HG03280 (cell line): ENCODE data around the gene SUFU.
"Not testable (repeated sequence)": the region's sequence is repeated elsewhere in the genome, so short reads cannot be mapped to it uniquely, and the experiment has no call there.

Experiments used
- ATAC-seq: cut with Tn5 transposase; IDR thresholded peaks from one replicate; pipeline ENCODE4 v1.9.1; 2021; ENCODE audit warnings: mild to moderate bottlenecking, moderate library complexity; ENCODE audit not compliant: unreplicated experiment

SUFU gene

GRCh38 chr10:102479651-102480050, 24.1 kb upstream of the SUFU start:
- no peak for ATAC-seq

- no peak for ATAC-seq
These were observed 23.4 kb upstream of the SUFU start for GRCh38 chr10:102480396-102480795.

DNA sequence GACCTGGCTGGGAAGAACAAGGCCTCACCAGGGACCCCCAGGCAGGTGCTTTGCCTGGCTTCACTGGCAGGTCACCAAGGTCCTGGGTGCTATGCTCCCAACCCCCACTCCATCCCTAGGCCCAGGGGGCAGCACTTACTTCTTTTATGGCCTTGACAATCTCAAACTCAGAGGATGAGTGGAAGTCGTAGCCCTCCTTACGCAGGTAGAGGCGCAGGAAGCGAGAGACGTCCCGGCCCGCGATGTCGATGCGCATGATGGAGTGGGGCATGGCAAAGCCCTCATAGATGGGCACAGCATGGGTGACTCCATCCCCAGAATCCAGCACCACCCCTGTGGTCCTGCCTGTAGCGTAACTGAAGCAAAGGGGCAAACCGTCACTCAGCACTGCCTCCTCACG, 19.8 kb upstream of the SUFU start:
- ATAC-seq: no peak

DNA sequence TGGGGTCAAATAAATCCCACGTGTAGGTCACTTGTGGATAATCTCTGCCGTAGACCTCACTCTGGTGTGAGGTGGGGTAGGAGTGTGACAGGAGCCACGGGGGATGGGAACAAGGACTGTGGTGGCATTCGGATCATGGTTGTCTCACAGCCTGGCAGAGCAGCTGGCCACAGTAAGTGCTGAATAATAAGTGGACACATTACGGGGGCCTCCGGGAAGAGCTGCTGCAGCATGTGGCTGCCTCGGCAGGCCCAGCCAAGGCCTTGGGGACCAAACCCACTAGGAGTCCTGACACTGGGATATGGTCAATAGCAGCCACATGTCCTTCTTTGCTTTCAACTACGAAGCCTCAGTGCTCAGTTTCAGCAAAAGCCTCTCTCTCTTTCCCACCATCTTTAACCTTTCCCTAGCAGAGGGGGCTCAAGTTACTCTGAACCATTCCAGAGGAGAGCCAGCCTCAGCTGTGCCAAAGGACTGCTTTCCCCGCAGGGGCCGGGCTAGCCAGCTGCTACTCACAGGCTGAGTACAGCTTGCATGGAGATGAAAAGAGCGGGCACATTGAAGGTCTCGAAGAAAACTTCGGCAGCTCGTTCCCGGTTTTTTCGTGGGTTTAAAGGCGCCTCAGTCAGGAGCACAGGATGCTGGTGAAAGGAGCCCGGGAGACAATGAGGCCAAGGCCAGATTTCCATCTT, 18.5 kb upstream of the SUFU start:
- ATAC-seq: no peak

- ATAC-seq: no peak
These were observed 12.6 kb upstream of the SUFU start for GRCh38 chr10:102491136-102491535.

DNA sequence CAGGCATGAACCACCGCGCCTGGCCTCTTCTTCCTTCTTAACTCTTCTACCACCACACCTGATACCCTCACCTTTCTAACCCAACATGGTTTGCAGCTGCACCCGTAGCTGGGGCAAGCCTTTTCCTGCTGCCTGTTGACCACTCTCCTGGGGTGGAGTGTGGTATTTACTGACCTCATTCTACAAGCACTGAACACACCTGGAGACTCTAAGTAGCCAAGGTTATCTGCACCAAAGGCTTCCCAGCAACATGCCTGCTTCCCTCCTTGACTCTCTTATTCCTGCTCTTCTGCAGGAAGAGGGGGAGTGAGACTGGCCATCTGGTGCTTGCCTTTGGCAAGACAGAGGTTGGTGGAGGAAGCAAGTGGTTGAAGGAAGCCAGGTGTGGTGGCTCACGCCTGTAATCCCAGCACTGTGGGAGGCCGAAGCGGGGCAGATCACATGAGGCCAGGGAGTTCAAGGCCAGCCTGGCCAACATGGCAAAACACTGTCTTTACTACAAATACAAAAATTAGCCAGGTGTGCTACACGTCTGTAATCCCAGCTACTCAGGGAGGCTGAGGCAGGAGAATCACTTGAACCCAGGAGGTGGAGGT, 11.3 kb upstream of the SUFU start:
- no peak for ATAC-seq

DNA sequence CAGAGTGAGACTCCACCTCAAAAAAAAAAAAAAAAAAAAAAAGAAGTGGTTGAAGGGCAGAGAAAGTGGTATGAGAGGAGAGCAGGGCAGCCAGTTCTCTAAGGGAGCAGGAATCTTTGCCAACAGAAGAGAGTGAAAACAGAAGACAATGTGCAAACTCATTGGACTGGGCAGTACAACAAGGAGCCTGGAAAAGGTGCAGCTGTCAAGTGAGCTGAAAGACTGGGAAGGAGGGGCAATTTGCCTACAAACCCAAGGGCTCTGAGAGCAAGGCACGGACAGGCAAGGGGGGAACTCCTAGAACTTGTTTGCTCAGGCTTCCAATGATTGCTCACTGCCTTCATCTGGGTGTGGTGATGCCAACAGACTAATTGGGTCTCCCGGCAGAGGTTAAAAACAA, 10.8 kb upstream of the SUFU start:
- no peak for ATAC-seq

DNA sequence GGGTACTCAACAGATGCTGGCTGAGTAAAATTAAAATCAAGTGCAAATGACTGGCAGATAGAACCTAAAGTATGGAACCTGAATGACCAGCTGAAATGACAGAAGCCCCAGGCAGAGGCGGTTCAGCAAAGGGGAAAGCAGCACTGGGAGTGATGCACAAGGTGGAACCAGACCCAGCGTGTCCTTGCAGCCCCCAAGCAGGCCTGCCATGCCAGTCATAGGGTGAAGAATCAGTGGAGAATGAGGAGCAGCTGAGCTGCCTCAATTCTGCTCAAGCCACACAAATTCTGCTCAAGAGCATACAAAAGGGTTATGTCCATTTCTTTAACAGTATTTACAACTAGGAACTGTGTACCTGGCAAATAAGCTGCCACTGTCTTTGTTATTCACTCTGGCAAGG, 10.0 kb upstream of the SUFU start:
- ATAC-seq: no peak

- no peak for ATAC-seq
These were observed 6.2 kb upstream of the SUFU start for GRCh38 chr10:102497545-102497944.

GRCh38 chr10:102499356-102499755, 4.4 kb upstream of the SUFU start:
- ATAC-seq: no peak

DNA sequence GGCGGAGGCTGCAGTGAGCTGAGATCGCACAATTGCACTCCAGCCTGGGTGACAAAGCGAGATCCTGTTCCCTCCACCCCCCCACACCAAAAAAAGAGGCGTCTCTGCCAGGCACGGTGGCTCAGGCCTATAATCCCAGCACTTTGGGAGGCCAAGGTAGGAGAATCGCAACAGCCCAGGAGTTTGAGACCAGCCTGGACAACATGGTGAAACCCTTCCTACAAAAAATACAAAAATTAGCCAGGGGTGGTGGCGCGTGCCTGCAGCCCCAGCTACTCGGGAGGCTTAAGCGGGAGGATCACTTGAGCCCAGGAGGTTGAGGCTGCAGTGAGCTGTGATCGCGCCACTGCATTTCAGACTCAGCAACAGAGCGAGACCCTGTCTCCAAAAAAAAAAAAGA, 3.1 kb upstream of the SUFU start:
- ATAC-seq: not testable (repeated sequence)

DNA sequence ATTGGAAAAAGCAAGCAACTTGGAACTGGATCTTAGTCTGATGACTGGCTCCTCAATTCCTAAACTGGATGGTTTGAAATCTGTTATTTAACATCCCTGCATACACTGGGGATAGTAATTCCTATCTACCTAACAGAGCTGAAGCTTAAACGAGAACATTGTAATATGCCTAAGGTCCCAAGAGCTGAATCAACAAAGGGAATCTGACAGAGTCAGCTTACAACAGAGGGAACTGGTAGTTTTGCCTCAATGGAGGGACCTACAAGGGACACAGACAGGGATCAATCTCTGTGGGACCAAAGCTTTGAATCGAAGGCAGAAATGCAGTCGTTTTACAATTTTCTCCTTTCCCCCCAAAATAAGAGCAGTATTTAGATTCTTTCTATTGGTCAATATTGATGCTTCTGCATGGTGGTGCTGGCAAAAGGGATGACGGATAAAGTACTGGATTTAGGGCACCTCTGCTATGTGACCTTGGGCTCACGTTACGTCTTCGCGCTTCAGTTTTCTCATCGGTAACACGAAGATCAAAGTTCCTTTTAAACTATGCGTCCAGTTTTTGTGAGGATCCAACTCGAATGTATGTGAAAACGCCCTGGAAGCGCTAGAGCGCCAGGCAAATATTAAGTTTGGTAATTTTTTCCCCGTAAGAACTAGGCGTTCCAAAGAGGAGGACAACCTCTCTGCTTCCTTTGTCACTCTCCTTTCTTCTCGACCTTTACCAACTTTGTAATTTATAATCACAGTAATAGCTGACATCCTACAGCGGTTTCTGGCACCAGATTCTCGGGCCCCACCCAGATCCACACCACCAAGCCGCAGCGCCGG, 2.4 kb upstream of the SUFU start:
- ATAC-seq: no peak

DNA sequence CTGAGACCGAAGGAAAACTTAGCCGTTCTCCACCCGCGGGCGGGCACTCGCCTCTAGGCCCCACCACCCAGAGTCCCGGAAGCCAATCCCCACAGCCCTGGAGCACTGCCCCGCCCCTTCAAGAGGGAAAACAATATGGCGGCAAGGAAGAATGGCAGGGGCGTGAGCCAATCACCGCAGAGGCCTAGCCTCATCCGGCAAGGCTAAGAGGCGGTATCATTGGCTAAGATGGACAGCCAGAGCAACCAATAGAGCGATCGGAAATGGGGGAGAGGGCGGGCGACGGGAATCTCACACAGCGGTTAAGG, 1.8 kb upstream of the SUFU start:
- ATAC-seq: peak; percentile 75

DNA sequence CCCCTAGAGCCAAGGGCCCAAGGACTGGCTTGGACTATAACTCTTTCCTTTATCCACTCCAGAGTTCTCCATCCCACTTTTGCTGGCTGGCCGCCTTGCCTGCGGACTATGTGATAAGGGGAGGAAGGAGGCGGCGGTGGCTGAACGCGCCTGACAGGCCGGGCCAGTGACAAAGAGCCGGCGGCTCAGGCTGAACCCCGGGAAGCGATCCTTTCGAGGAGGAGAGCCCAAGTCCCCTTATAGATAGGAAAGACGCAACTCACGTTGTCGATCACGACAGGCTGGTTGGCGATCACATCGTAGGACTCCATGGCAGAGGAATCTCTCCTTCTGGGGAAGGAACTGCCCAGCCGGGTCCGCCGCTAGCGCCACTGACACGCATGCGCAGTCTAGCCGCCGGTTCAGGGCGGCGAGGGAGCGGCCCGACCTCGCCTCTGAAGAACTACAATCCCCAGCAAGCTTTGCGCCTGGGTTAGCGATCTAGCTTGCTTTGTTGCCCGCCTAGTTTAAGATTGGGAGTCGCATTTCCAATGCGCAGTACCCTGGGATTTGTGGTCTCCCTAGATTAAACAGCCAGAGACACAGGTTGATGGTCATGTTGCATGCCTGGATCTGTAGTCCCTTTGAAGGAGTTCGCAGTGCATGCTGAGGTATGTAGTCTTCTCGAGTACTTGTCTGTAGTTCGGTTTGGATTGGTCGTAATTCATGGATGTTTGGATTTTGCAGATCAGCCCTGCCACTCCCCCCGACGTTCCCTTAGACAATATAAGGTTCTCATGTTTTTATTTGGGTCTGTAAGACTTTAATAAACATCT, 1.2 kb upstream of the SUFU start, which contains the start of gene ACTR1A:
TSS of gene ACTR1A (minus strand) at position 376 of the 815 bp plus-strand sequence. CDS start at position 311, 65 bp downstream.
- peak; percentile 50 for ATAC-seq

DNA sequence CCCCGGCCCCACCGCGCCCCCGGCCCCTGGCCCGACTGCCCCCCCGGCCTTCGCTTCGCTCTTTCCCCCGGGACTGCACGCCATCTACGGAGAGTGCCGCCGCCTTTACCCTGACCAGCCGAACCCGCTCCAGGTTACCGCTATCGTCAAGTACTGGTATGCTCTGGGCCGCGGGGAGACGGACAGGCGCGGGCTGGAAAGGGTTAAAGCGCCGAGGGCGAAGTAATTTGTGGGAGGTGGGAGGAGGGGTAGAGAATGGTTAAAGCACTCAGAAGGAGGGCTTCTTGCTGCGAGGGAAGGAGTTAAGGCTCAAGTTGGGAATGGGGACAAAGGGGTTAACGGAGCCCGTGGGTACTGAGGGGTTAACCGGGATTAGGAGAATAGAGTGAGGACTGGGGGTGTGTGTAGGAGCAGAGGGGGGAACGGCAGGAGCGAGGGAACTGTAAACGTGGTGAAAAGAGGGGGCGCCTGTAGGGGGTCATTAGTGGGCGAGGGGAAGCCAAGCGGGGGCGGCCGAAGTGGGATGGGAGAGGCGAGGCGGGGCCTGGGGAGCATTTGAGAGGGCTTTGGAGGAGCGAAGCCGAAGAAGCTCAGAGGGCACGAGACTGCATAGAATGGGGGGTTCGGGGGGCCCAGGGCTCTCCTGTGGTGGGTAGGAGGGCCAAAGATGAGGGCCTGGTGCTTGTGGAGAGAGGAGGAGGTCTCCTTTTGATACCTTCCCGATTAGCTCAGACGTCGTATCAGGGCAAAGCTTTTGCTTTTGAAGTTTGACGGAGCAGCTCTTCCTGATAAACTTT, 605 bp downstream of the SUFU start:
- ATAC-seq: no peak

- ATAC-seq: no peak
These were observed 1.2 kb downstream of the SUFU start for GRCh38 chr10:102504976-102505300.

DNA sequence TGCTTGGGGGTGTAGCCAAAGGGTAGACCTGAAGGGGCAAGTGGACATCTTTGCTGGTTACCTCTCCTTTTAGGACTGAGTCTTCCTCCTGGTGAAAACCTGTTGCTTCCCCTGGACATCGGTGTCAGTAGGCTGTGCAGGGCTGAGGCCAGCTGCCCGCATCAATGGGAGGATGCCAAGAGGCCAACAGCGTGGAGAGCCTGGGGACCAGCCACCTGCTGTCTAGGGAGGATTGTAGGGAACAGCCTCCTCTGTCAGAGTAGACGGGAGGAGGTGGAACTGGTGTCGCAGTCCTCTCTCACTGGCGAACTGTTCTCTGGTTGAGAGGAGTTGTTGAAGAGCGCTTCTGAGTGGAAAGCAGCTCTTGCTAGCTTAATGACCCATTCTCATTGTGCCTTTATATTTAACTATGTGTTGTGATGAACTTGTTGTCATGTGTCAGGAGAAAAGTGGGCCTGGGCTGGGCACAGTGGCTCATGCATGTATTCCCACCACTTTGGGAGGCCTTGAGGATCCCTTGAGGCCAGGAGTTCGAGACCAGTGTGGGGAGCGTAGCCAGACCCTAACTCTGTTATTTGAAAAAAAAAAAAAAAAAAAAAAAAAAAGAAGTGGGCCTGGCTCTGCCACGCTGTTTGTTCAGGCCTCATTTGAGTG, 1.8 kb downstream of the SUFU start:
- no peak for ATAC-seq

DNA sequence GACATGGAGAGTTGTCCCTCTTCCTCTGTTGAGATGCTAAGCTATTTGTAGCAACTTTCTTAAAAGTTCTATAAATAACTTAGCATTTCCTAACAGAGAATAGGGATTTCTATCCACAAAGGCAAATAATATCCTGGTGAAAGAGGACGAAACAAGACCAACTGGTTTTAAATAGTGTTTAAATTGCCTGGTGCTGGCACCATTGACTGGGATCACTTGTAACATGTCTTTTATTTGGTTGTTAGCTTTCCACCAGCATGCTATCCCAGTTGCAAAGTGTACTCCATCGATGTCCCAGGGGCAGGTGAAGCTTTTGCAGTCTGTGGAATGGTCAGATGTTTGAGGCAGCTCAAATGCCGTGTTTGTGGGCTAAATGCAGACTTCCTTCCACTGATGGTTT, 3.7 kb downstream of the SUFU start:
- no peak for ATAC-seq

- no peak for ATAC-seq
These were observed 4.7 kb downstream of the SUFU start for GRCh38 chr10:102508506-102508905.

DNA sequence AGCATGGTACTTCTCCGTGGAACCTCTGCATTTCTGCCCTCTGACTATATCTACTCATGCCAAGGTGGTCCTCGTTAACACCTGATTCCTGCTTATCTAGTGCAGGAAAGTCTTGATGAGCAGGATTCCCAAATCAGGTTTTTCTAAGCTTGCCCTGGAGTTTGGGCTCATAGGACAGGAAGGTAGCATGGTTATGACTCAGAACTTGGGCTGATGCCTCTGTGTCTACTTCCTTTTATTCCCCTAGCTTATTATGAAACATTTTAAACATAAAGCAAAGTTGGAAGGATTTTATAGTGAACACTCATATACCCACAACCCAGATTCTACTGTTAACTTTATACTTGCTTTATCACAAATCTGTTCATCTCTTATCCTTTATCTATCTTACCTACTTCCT, 5.6 kb downstream of the SUFU start:
- no peak for ATAC-seq
